ENCODE data around the gene MGAT4A.

Gene MGAT4A

GRCh38 chr2:98705333-98705617 is 25.7 kb downstream of the MGAT4A start:
- no peak overlapping the region for H3K9ac ChIP-seq (ENCODE audit: low read length)
- peaks cover 35% of the 10 kb centered on the region for H3K4me1 ChIP-seq (ENCODE audit: control insufficient read depth, insufficient read depth, low read length)

DNA sequence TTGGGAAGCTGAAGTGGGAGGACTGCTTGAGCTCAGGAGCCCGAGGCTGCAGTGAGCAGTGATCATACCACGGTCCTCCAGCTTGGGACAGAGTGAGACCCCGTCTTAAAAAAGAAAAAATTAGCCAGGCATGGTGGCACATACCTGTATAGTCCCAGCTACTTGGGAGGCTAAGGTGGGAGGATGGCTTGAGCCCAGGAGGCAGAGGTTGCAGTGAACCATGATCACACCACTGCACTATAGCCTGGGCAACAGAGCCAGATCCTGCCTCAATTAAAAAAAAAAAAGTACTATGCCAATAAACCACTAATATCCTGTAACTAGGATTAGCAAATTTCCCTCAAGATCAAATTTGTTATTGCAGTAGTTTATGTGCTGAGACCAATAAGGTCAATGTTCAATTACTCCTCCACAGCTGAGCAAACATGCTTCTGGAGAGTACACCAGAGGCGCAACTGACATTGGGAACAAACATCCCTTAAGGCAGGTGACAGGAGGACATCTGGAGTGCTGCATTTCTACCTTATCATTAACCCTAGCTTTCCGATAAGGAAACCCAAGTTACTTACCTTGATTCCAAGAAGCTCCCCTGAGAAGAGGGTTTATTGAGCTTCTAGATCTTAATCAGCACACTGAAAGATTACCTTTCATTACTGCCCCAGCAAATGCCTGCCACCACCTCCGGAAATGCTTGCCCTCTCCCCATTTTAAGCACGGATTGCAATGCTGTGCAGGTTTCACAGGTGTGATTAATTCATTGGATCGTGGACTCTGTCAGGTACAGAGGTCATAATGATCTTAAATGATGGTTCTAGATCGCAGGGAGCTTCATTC is 26.2 kb downstream of the MGAT4A start:
- H3K9ac ChIP-seq (ENCODE audit: low read length) = no peak overlapping the region
- no peak overlapping the region for H3K4me3 ChIP-seq (ENCODE audit: low read length)
- H3K9me3 ChIP-seq (ENCODE audit: control insufficient read depth, low read length) = no peaks in the 10 kb centered on the region
- H3K4me1 ChIP-seq (ENCODE audit: control insufficient read depth, insufficient read depth, low read length) = peaks cover 35% of the 10 kb centered on the region
- H3K36me3 ChIP-seq (ENCODE audit: control insufficient read depth, insufficient read depth, low read length) = no peaks in the 10 kb centered on the region
- no peaks in the 10 kb centered on the region for H3K27me3 ChIP-seq (ENCODE audit: control insufficient read depth, insufficient read depth, low read length)

More at GRCh38 chr2:98705333-98705617, 25.7 kb downstream of the MGAT4A start:
- Histone ChIP-seq H3K27me3 (ENCODE audit: control insufficient read depth, insufficient read depth, low read length) (no peaks in the 10 kb centered on the region), H3K9me3 (ENCODE audit: control insufficient read depth, low read length) (no peaks in the 10 kb centered on the region), H3K36me3 (ENCODE audit: control insufficient read depth, insufficient read depth, low read length) (no peaks in the 10 kb centered on the region), H3K4me3 (ENCODE audit: low read length) (no peak overlapping the region)

- peaks cover 41% of the 10 kb centered on the region for H3K4me1 ChIP-seq (ENCODE audit: control insufficient read depth, insufficient read depth, low read length)
- no peaks in the 10 kb centered on the region for H3K36me3 ChIP-seq (ENCODE audit: control insufficient read depth, insufficient read depth, low read length)
- no peaks in the 10 kb centered on the region for H3K9me3 ChIP-seq (ENCODE audit: control insufficient read depth, low read length)
- H3K27me3 ChIP-seq (ENCODE audit: control insufficient read depth, insufficient read depth, low read length) = no peaks in the 10 kb centered on the region
- no peak overlapping the region for H3K9ac ChIP-seq (ENCODE audit: low read length)
- no peak overlapping the region for H3K4me3 ChIP-seq (ENCODE audit: low read length)
These were observed 27.2 kb downstream of the MGAT4A start for GRCh38 chr2:98703738-98704137.

DNA sequence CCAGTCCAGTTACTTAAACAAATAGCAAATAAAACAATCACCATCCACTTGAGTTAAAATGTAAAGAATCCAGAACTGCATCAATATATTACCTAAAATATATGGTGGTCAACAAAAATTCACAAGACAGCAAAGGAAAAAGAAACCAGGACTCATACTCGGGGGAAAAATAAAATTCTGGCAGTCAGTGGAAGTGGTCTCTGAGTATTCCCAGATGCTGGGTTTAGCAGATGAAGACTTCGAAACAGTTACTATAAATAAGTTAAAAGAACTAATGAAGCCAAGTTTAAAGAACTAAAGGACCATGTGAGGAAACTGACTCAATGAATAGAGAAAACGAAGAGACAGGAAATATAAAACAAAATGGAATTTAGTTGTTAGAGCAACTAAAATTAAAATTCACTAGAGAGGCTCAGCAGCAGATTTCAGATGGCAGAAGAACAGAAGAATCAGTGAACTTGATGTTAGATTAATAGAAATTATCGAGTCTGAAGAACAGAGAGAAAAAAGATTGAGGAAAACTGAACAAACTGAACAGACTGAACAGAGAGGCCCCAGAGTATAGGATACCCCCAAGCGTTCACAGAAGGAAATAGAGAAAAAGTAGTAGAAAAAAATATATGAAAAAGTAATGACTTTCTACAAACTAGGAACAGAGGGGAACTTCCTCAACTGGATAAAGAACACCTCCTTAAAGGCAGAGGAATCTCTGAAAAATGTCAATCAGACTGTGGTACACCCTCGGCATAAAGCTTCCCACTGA is 27.9 kb downstream of the MGAT4A start:
- Histone ChIP-seq H3K36me3 (ENCODE audit: control insufficient read depth, insufficient read depth, low read length) (no peaks in the 10 kb centered on the region), H3K4me3 (ENCODE audit: low read length) (no peak overlapping the region), H3K9me3 (ENCODE audit: control insufficient read depth, low read length) (no peaks in the 10 kb centered on the region), H3K9ac (ENCODE audit: low read length) (peak overlapping the region; percentile 3), H3K4me1 (ENCODE audit: control insufficient read depth, insufficient read depth, low read length) (peaks cover 44% of the 10 kb centered on the region), H3K27me3 (ENCODE audit: control insufficient read depth, insufficient read depth, low read length) (no peaks in the 10 kb centered on the region)

GRCh38 chr2:98702127-98702802 is 28.7 kb downstream of the MGAT4A start:
- Histone ChIP-seq H3K36me3 (ENCODE audit: control insufficient read depth, insufficient read depth, low read length) (no peaks in the 10 kb centered on the region), H3K9ac (ENCODE audit: low read length) (peak overlapping the region; percentile 3), H3K27me3 (ENCODE audit: control insufficient read depth, insufficient read depth, low read length) (no peaks in the 10 kb centered on the region), H3K4me3 (ENCODE audit: low read length) (no peak overlapping the region), H3K9me3 (ENCODE audit: control insufficient read depth, low read length) (no peaks in the 10 kb centered on the region), H3K4me1 (ENCODE audit: control insufficient read depth, insufficient read depth, low read length) (peaks cover 44% of the 10 kb centered on the region)

GRCh38 chr2:98701230-98701629 is 29.7 kb downstream of the MGAT4A start:
- no peak overlapping the region for H3K9ac ChIP-seq (ENCODE audit: low read length)
- H3K4me1 ChIP-seq (ENCODE audit: control insufficient read depth, insufficient read depth, low read length) = peaks cover 44% of the 10 kb centered on the region

DNA sequence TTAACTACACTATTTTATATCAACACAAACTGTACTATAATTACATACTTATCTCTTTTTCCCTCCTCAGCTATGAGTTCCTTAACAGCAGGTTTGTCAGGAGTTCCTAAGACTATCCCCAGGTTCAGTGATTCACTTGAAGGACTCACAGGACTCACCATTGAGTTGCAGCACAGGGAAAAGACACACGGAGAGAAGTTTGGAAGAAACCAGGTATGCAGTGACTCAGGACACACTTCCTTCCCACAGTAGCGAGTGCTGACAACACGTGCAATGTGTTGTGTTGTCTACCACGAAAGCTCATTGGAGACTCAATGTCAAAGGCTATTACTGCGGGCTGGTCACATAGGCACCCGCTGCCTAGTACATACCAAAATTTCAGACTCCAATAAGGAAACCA is 32.0 kb downstream of the MGAT4A start:
- Histone ChIP-seq H3K9ac (ENCODE audit: low read length) (no peak overlapping the region), H3K4me3 (ENCODE audit: low read length) (no peak overlapping the region), H3K4me1 (ENCODE audit: control insufficient read depth, insufficient read depth, low read length) (peaks cover 34% of the 10 kb centered on the region), H3K27me3 (ENCODE audit: control insufficient read depth, insufficient read depth, low read length) (no peaks in the 10 kb centered on the region), H3K9me3 (ENCODE audit: control insufficient read depth, low read length) (no peaks in the 10 kb centered on the region), H3K36me3 (ENCODE audit: control insufficient read depth, insufficient read depth, low read length) (no peaks in the 10 kb centered on the region)

More at GRCh38 chr2:98701230-98701629, 29.7 kb downstream of the MGAT4A start:
- Histone ChIP-seq H3K9me3 (ENCODE audit: control insufficient read depth, low read length) (no peaks in the 10 kb centered on the region), H3K4me3 (ENCODE audit: low read length) (no peak overlapping the region), H3K27me3 (ENCODE audit: control insufficient read depth, insufficient read depth, low read length) (no peaks in the 10 kb centered on the region), H3K36me3 (ENCODE audit: control insufficient read depth, insufficient read depth, low read length) (no peaks in the 10 kb centered on the region)

- Histone ChIP-seq H3K9ac (ENCODE audit: low read length) (no peak overlapping the region), H3K4me1 (ENCODE audit: control insufficient read depth, insufficient read depth, low read length) (peaks cover 28% of the 10 kb centered on the region), H3K27me3 (ENCODE audit: control insufficient read depth, insufficient read depth, low read length) (no peaks in the 10 kb centered on the region), H3K9me3 (ENCODE audit: control insufficient read depth, low read length) (no peaks in the 10 kb centered on the region), H3K4me3 (ENCODE audit: low read length) (no peak overlapping the region), H3K36me3 (ENCODE audit: control insufficient read depth, insufficient read depth, low read length) (no peaks in the 10 kb centered on the region)
These were observed 33.1 kb downstream of the MGAT4A start for GRCh38 chr2:98697651-98698337.

DNA sequence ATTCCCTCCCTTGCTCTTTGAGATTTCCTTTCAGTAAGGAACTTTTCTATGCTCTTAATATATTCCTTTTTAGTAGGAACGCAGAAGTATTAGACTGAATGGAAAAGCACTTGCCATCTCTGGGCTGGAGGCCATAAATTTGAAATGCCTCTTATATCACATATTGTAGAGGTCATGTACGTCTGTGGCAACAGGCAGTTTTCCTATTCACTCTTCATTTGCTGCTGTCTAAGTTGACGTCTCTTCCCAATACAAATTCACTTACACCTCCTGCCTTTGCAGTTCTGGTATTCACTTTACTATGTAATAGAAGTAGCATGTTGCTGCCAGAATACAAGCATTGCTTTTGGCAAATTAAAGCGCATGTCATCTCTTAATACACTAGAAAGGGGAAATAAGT is 34.7 kb downstream of the MGAT4A start:
- no peak overlapping the region for H3K4me3 ChIP-seq (ENCODE audit: low read length)
- no peaks in the 10 kb centered on the region for H3K9me3 ChIP-seq (ENCODE audit: control insufficient read depth, low read length)
- no peaks in the 10 kb centered on the region for H3K36me3 ChIP-seq (ENCODE audit: control insufficient read depth, insufficient read depth, low read length)
- no peak overlapping the region for H3K9ac ChIP-seq (ENCODE audit: low read length)
- no peaks in the 10 kb centered on the region for H3K27me3 ChIP-seq (ENCODE audit: control insufficient read depth, insufficient read depth, low read length)
- H3K4me1 ChIP-seq (ENCODE audit: control insufficient read depth, insufficient read depth, low read length) = peaks cover 13% of the 10 kb centered on the region

GRCh38 chr2:98695255-98695654 is 35.7 kb downstream of the MGAT4A start:
- Histone ChIP-seq H3K9me3 (ENCODE audit: control insufficient read depth, low read length) (no peaks in the 10 kb centered on the region), H3K27me3 (ENCODE audit: control insufficient read depth, insufficient read depth, low read length) (no peaks in the 10 kb centered on the region), H3K4me1 (ENCODE audit: control insufficient read depth, insufficient read depth, low read length) (peaks cover 9% of the 10 kb centered on the region), H3K36me3 (ENCODE audit: control insufficient read depth, insufficient read depth, low read length) (no peaks in the 10 kb centered on the region), H3K4me3 (ENCODE audit: low read length) (no peak overlapping the region), H3K9ac (ENCODE audit: low read length) (no peak overlapping the region)

DNA sequence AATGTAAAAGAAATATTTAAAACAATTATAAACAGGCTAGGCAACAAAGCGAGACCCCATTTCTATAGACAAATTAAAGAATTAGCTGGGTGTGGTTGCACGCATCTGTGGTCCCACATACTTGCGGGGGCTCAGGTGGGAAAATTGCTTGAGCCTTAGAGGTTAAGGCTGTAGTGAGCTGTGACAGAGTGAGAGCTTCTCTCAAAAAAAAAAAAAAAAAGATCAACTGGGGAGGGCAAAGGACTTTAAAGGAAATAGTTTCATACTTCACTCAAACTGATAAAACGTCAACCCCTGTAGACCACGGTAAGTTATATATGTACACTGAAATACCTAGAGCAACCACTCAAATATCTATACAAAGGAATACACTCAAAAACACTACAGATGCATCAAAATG is 37.5 kb downstream of the MGAT4A start:
- H3K9ac ChIP-seq (ENCODE audit: low read length) = no peak overlapping the region
- no peaks in the 10 kb centered on the region for H3K36me3 ChIP-seq (ENCODE audit: control insufficient read depth, insufficient read depth, low read length)
- H3K4me1 ChIP-seq (ENCODE audit: control insufficient read depth, insufficient read depth, low read length) = peaks cover under 1% of the 10 kb centered on the region
- no peak overlapping the region for H3K4me3 ChIP-seq (ENCODE audit: low read length)
- no peaks in the 10 kb centered on the region for H3K27me3 ChIP-seq (ENCODE audit: control insufficient read depth, insufficient read depth, low read length)
- no peaks in the 10 kb centered on the region for H3K9me3 ChIP-seq (ENCODE audit: control insufficient read depth, low read length)
